GM19397 (cell line): Measurements from ENCODE around the gene SH2D6.
"Not testable (repeated sequence)": the region's sequence is repeated elsewhere in the genome, so short reads cannot be mapped to it uniquely, and the experiment has no call there.

ENCODE experiments used
- ATAC-seq: cut with Tn5 transposase; IDR thresholded peaks from one replicate; pipeline ENCODE4 v1.9.1; 2021; ENCODE audit warnings: mild to moderate bottlenecking, moderate library complexity; ENCODE audit not compliant: unreplicated experiment

SH2D6 gene

GRCh38 chr2:85439025-85439472, 20.5 kb downstream of the SH2D6 start:
- ATAC-seq = no peak

GRCh38 chr2:85439569-85439968, 21.1 kb downstream of the SH2D6 start:
- ATAC-seq = not testable (repeated sequence)

GRCh38 chr2:85439986-85440385, 21.5 kb downstream of the SH2D6 start:
- ATAC-seq = no peak

GRCh38 chr2:85440729-85441128, 22.2 kb downstream of the SH2D6 start:
- no peak for ATAC-seq

GRCh38 chr2:85441864-85442263, 23.4 kb downstream of the SH2D6 start:
- no peak for ATAC-seq

GRCh38 chr2:85444629-85445172, 26.2 kb downstream of the SH2D6 start:
- ATAC-seq = no peak

- no peak for ATAC-seq
Measured at GRCh38 chr2:85445316-85446295, 27.1 kb downstream of the SH2D6 start.

GRCh38 chr2:85446296-85447221, 28.0 kb downstream of the SH2D6 start:
- no peak for ATAC-seq

GRCh38 chr2:85447222-85447585, 28.7 kb downstream of the SH2D6 start:
- no peak for ATAC-seq

GRCh38 chr2:85448461-85449213, 30.1 kb downstream of the SH2D6 start:
- ATAC-seq = no peak

- ATAC-seq = no peak
Measured at GRCh38 chr2:85449214-85449588, 30.7 kb downstream of the SH2D6 start.

- ATAC-seq = no peak
Measured at GRCh38 chr2:85452237-85452636, 33.7 kb downstream of the SH2D6 start.

GRCh38 chr2:85453571-85453970, 35.1 kb downstream of the SH2D6 start:
- no peak for ATAC-seq

GRCh38 chr2:85455552-85456090, 37.1 kb downstream of the SH2D6 start:
- no peak for ATAC-seq

- ATAC-seq = no peak
Measured at GRCh38 chr2:85457043-85457442, 38.5 kb downstream of the SH2D6 start.

GRCh38 chr2:85457877-85458316, 39.4 kb downstream of the SH2D6 start:
- ATAC-seq = no peak

- ATAC-seq = no peak
Measured at GRCh38 chr2:85458601-85459563, 40.4 kb downstream of the SH2D6 start.

- no peak for ATAC-seq
Measured at GRCh38 chr2:85459771-85460170, 41.3 kb downstream of the SH2D6 start.

GRCh38 chr2:85462322-85462721, 43.8 kb downstream of the SH2D6 start:
- no peak for ATAC-seq
